ENCODE measurements around the gene PSTPIP2. TPM values are rescaled to one million over a fixed set of nuclear protein-coding genes. Genes with fewer than 3 reads are reported as not detected.

Gene PSTPIP2
- total RNA-seq, 4 donors from 2014 or later: 9.3 to 12.4 (median 11.1) TPM

DNA sequence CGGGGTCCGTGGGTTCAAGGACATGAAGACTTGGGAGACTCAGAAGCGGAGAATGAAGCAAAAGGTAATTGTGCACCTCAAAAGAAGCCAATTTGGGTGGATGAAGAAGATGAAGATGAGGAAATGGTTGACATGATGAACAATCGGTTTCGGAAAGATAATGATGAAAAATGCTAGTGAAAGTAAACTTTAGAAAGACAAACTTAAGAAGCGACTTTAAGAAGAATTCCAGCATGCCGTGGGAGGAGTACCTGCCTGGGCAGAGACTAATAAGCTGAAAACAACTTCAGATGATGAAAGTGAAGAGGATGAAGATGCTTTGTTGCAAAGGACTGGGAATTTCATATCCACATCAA, 43.5 kb downstream of the PSTPIP2 start:
- no peak for TF ChIP-seq POLR2A (IDR thresholded peaks at IDR 0.05)
- TF ChIP-seq, protein P1, sequence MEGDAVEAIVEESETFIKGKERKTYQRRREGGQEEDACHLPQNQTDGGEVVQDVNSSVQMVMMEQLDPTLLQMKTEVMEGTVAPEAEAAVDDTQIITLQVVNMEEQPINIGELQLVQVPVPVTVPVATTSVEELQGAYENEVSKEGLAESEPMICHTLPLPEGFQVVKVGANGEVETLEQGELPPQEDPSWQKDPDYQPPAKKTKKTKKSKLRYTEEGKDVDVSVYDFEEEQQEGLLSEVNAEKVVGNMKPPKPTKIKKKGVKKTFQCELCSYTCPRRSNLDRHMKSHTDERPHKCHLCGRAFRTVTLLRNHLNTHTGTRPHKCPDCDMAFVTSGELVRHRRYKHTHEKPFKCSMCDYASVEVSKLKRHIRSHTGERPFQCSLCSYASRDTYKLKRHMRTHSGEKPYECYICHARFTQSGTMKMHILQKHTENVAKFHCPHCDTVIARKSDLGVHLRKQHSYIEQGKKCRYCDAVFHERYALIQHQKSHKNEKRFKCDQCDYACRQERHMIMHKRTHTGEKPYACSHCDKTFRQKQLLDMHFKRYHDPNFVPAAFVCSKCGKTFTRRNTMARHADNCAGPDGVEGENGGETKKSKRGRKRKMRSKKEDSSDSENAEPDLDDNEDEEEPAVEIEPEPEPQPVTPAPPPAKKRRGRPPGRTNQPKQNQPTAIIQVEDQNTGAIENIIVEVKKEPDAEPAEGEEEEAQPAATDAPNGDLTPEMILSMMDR (IDR thresholded peaks at IDR 0.05): no peak
- intact Hi-C loops (cut with DNase I; ENCODE audit: low total_unique reads): no loop called here
- DNase-seq (ENCODE audit: low spot score in 2 of 2): no peak
- H3K4me3 ChIP-seq (ENCODE audit: low read depth, poor library complexity, severe bottlenecking): peak overlapping the region; percentile 16
- WGBS, 2 donors: 56 to 61% methylated on average over 7 of the region's 7 CpGs

DNA sequence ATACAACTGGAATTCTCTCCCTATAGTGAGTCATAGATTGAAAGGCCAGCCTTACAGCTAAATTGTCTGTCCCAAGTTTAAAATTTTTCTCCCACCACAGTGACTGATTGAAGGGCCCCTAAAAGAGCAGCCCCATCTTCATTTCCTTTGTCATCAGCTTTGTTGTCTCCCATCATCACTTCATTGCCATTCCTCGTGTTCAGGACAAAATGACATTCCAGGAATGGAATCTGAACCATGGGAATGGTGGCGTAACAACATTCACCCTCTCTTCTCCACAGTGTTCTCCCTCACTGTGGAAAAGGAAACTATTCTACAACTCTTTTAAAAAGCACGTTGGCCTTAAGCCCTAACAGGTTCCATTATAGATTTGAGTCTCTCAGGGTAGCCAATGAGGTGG, 52.1 kb downstream of the PSTPIP2 start:
- WGBS, 2 donors: 91 to 93% methylated on average over 3 of the region's 3 CpGs
- intact Hi-C loops (cut with DNase I; ENCODE audit: low total_unique reads): no loop called here

DNA sequence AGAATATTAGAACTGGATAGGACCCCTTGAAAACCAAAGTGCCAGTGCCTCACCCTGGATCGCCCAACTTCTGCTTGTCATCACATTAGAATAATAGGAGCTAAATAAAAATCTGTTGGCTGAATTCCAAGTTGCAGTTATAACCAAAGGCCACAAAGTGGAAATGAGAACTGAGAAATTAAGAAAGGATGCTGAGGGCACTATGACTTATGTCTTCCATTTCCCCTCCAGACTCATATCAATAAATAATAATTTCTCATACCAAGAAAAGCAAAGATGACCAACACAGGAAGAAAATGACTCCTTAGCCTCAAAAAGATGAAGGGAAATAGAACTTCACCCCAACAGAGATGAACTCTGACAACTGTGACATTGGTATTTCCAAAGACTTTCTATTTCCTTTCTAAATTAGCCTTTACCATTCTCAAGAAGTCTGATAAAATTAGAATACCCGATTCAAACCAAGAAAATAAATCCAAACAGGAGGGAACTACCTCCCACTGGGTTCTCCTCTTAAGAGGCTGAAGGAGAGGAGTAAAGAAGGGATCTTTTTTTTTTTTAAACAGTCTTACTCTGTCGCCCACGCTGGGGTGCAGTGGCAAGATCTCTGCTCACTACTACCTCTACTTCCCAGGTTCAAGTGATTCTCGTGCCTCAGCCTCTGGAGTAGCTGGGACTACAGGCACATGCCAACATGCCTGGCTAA, 58.4 kb downstream of the PSTPIP2 start:
- TF ChIP-seq POLR2A (IDR thresholded peaks at IDR 0.05): no peak
- TF ChIP-seq, protein P1 (IDR thresholded peaks at IDR 0.05): no peak
- 69 to 73% methylated on average over 5 of the region's 5 CpGs for WGBS, 2 donors
- intact Hi-C loops (cut with DNase I; ENCODE audit: low total_unique reads): no loop called here
- H3K4me3 ChIP-seq (ENCODE audit: low read depth, poor library complexity, severe bottlenecking): no peak overlapping the region
- no peak for DNase-seq (ENCODE audit: low spot score in 2 of 2)

More for the DNA sequence above, 52.1 kb downstream of the PSTPIP2 start:
- DNase-seq (ENCODE audit: low spot score in 2 of 2): no peak
- no peak for TF ChIP-seq POLR2A (IDR thresholded peaks at IDR 0.05)
- TF ChIP-seq, protein P1 (IDR thresholded peaks at IDR 0.05): no peak
- no peak overlapping the region for H3K4me3 ChIP-seq (ENCODE audit: low read depth, poor library complexity, severe bottlenecking)

DNA sequence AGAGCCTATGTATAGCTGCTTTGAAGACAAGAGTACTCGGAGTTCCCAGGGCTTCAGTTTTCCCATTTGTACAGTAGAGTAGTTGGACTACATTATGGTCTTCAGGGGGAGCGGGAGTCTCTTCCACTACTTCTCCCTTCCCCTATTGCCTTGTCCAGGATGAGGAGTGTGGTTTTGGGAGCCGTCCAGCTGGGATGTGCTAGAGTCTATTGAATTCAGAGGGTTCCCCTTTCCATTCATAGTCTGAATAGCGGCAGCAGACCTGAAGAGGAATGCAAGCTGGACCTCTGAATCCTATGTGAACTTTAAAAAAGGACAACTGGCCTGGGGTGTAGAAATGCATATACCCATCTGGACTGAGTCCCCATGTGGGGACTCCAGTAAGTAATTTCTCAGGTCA, 61.4 kb downstream of the PSTPIP2 start:
- no peak for TF ChIP-seq POLR2A (IDR thresholded peaks at IDR 0.05)
- TF ChIP-seq, protein P1 (IDR thresholded peaks at IDR 0.05): no peak
- 87 to 89% methylated on average over 4 of the region's 4 CpGs for WGBS, 2 donors
- no peak for DNase-seq (ENCODE audit: low spot score in 2 of 2)
- H3K4me3 ChIP-seq (ENCODE audit: low read depth, poor library complexity, severe bottlenecking): no peak overlapping the region
- intact Hi-C loops (cut with DNase I; ENCODE audit: low total_unique reads): no loop called here

DNA sequence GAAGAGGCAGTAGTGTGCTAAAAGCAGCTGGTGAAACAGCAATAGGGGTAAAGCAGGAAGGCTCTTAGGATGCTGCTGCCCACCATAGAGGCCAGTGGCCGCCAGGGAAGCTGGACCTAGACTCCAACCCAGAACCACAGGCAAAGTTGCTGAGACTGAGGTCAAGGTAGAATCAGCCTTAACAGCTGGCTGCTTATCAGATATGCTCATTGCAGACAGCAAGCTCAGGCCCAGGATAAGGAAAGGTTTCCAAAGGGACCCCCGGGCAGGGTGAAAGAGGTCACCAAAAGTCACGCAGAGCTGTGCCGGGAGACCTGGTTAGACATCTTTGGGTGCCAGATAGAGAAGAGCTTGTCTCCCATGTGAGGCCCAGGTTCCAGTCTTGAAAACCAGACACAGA, 62.0 kb downstream of the PSTPIP2 start:
- TF ChIP-seq POLR2A (IDR thresholded peaks at IDR 0.05): no peak
- TF ChIP-seq, protein P1 (IDR thresholded peaks at IDR 0.05): no peak
- intact Hi-C loops (cut with DNase I; ENCODE audit: low total_unique reads): no loop called here
- H3K4me3 ChIP-seq (ENCODE audit: low read depth, poor library complexity, severe bottlenecking): no peak overlapping the region
- WGBS, 2 donors: 95 to 99% methylated on average over 4 of the region's 4 CpGs
- no peak for DNase-seq (ENCODE audit: low spot score in 2 of 2)
